Stimulated activated CD4-positive, alpha-beta T cell treated with anti-CD3 and anti-CD28 coated beads, Interleukin-4, amount 100 ng/mL, for 48 hours (primary cell): Measurements from ENCODE around the gene BNC2.

Source experiments
- DNase-seq, 2 donors: peaks; one replicate each; pipeline ENCODE4 v3.0.0-alpha.2; 2020; ENCODE audit warnings: low read depth in 2 of 2

The BNC2 gene

DNA sequence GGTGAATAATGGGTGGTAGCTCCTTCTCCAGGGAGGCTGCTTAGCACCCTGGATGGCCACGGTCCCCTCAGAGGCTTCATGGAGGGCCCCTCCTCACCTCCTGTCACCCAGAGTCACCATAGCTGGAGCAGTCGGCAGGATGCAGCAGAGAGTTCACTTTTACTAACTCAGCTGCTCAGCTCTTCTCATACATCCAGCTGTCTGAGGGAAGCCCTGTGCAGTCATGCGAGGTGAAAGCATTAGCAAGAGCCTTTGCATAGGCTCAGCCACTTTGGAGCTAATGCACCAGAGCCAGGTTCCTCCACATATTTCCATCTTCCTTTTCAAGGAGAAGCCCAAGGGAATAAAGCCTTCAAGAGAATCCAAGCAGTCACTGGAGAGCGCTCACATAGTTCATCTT, 499.2 kb downstream of the BNC2 start:
- no peak for DNase-seq

- no peak for DNase-seq
Observed at GRCh38 chr9:16370647-16371046, 499.8 kb downstream of the BNC2 start.

- DNase-seq = no peak
Observed at GRCh38 chr9:16369427-16369826, 501.0 kb downstream of the BNC2 start.

- no peak for DNase-seq
Observed at GRCh38 chr9:16368237-16369087, 502.0 kb downstream of the BNC2 start.

DNA sequence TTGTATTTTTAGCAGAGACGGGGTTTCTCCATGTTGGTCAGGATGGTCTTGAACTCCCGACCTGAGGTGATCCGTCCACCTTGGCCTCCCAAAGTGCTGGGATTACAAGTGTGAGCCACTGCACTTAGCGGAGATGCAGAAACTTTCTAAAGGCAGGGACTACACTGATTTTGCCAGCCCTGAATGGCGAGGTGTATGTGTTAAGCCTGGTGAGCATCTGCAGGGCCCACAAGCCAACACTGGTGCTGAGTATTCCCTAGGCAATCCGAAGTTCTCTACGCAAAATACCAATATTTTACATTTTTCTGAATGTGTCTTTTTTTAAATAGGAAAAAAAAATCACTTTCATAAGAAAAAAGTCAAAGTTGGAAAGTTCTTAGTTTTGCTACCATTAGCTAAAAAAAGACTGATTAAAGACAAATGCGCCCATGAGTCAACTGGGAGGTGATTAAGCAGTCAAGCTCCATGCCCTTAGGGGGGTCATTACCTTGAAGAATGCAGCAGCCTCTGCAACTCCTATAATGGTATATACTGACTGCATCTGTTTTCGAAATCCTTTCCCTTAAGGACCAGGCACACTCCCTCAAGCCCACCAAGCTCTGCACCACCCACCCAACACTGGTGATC, 502.8 kb downstream of the BNC2 start:
- DNase-seq = no peak

GRCh38 chr9:16364347-16364746, 506.1 kb downstream of the BNC2 start:
- no peak for DNase-seq

DNA sequence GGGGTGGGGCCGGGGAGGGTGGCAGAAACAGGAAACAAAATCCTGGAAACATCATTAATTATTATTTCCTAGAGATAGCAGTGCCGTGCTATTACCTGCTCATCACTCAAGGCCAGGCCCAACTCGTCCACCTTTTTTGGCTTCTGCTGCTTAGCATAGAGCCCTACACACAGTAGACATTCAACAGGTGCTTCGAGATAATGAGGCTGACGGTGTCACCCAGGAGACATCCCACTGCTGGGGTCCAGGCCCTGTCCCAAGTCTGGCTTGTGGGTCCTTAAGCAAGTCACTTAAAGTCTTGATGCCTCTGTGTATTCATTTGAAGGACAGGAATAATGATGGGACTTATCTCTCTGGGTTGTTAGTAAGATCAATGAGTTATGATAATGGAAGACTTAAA, 506.6 kb downstream of the BNC2 start:
- DNase-seq = no peak

- no peak for DNase-seq
Observed at GRCh38 chr9:16363073-16363781, 507.2 kb downstream of the BNC2 start.

- no peak for DNase-seq
Observed at GRCh38 chr9:16361939-16362338, 508.5 kb downstream of the BNC2 start.

- DNase-seq = no peak
Observed at GRCh38 chr9:16361118-16361517, 509.4 kb downstream of the BNC2 start.

DNA sequence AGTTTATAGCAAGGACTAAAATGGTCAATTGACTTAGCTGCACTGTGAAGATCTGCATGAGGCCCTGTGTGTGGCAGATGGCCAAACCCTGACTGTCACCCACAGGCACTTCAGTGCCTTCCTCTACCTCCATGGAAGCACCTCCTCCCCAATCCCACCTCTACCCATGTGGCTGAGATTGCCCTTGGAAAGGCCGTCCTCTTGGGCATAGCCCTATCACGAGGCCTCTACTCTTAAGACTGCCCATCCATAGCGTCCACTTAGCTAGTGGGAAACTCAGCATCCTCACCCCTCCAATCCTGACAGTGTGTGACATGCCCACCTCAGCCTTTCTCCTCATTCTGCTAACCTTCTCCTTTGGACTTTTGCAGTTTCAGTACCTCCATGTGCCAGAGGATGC, 510.2 kb downstream of the BNC2 start:
- no peak for DNase-seq
